DND-41 (cell line): ENCODE data around the gene FAM111B.
"Not testable (repeated sequence)": the region's sequence is repeated elsewhere in the genome, so short reads cannot be mapped to it uniquely, and the experiment has no call there.

Source experiments
- ATAC-seq: fragments of 200-7000 bp; cut with Tn5 transposase; 3 replicates; pipeline ENCODE4 v1.9.1; 2021; ENCODE audit warnings: low read depth; ENCODE audit not compliant: insufficient read depth
- DNase-seq: peaks from one replicate; pipeline ENCODE4 v3.0.0-alpha.2; 2020
- H2AFZ ChIP-seq: 2 replicates; pipeline ENCODE4 v1.6.0; 2012; ENCODE audit warnings: low read depth, low read length
- H3K27ac ChIP-seq: 2 replicates; pipeline ENCODE4 v1.5.1; 2012; ENCODE audit warnings: low read length, inconsistent platforms
- H3K27me3 ChIP-seq: fragments of 200-600 bp; sonication (generic); 2 replicates; pipeline ENCODE4 v1.6.0; 2012; ENCODE audit warnings: low read length, mild to moderate bottlenecking, inconsistent platforms; ENCODE audit not compliant: insufficient read depth, poor library complexity
- H3K36me3 ChIP-seq: 2 replicates; pipeline ENCODE4 v1.5.1; 2012; ENCODE audit warnings: low read length, inconsistent platforms; ENCODE audit not compliant: insufficient read depth
- H3K4me1 ChIP-seq: 2 replicates; pipeline ENCODE4 v1.5.1; 2012; ENCODE audit warnings: mild to moderate bottlenecking, low read length; ENCODE audit not compliant: insufficient read depth
- H3K4me2 ChIP-seq: 2 replicates; pipeline ENCODE4 v1.6.0; 2012; ENCODE audit warnings: mild to moderate bottlenecking, moderate library complexity, low read length, inconsistent platforms; ENCODE audit not compliant: insufficient read depth
- H3K4me3 ChIP-seq, 2 experiments: fragments of 200-600 bp in 1 of 2; shearing (Covaris generic) in 1 of 2; 2 replicates each; pipeline ENCODE4 v1.5.1; 2012 to 2016; ENCODE audit warnings: inconsistent platforms in 2 of 2, low read length in 2 of 2, mild to moderate bottlenecking in 2 of 2, low read depth in 1 of 2, moderate library complexity in 1 of 2
- H3K79me2 ChIP-seq: 2 replicates; pipeline ENCODE4 v1.6.0; 2012; ENCODE audit warnings: low read length, inconsistent platforms; ENCODE audit not compliant: insufficient read depth
- H3K9ac ChIP-seq: 2 replicates; pipeline ENCODE4 v1.6.0; 2012; ENCODE audit warnings: low read depth, mild to moderate bottlenecking, inconsistent platforms, low read length, moderate library complexity
- H3K9me3 ChIP-seq: 2 replicates; pipeline ENCODE4 v1.5.1; 2012; ENCODE audit warnings: low read length, moderate library complexity, mild to moderate bottlenecking, inconsistent platforms; ENCODE audit not compliant: insufficient read depth, severe bottlenecking
- H4K20me1 ChIP-seq: 2 replicates; pipeline ENCODE4 v1.6.0; 2012; ENCODE audit warnings: low read length; ENCODE audit not compliant: insufficient read depth
- CTCF ChIP-seq: IDR thresholded peaks from 2 replicates; pipeline ENCODE4 v1.5.1; 2012; ENCODE audit warnings: borderline replicate concordance, low read length, moderate library complexity, mild to moderate bottlenecking; ENCODE audit not compliant: poor library complexity, severe bottlenecking; ENCODE audit errors: extremely low read depth
- EZH2 ChIP-seq: IDR thresholded peaks from 3 replicates; pipeline ENCODE4 v1.6.1; 2012; ENCODE audit warnings: borderline replicate concordance, low read depth, mild to moderate bottlenecking, moderate library complexity, low read length, inconsistent platforms; ENCODE audit not compliant: severe bottlenecking

The FAM111B gene

GRCh38 chr11:59102259-59102765, 4.7 kb upstream of the FAM111B start:
- no peaks in the 10 kb centered on the region for H3K27me3 ChIP-seq
- peaks cover 3% of the 10 kb centered on the region for H3K79me2 ChIP-seq
- H3K36me3 ChIP-seq = no peaks in the 10 kb centered on the region
- no peaks in the 10 kb centered on the region for H4K20me1 ChIP-seq
- TF ChIP-seq CTCF (no peak), EZH2 (no peak)
- no peak overlapping the region for H2AFZ ChIP-seq
- H3K4me2 ChIP-seq = no peak overlapping the region
- DNase-seq (no peak), ATAC-seq (no peak)
- no peaks in the 10 kb centered on the region for H3K9me3 ChIP-seq
- H3K4me3 ChIP-seq = no peak overlapping the region
- peaks cover 10% of the 10 kb centered on the region for H3K4me1 ChIP-seq
- no peak overlapping the region for H3K9ac ChIP-seq
- no peak overlapping the region for H3K27ac ChIP-seq

- Histone ChIP-seq H3K9ac (peak overlapping the region; percentile 82), H3K4me2 (peak overlapping the region; percentile 75), H3K79me2 (peaks cover 54% of the 10 kb centered on the region), H3K27ac (peak overlapping the region; percentile 86), H3K36me3 (peaks cover 46% of the 10 kb centered on the region), H3K4me1 (peaks cover 60% of the 10 kb centered on the region), H2AFZ (peak overlapping the region; percentile 85), H3K4me3 (peak overlapping the region; percentile 51 to 70)
- not testable (repeated sequence) for H3K9me3 ChIP-seq, H4K20me1 ChIP-seq, H3K27me3 ChIP-seq
- ATAC-seq = peak; percentile 2; the same call in 1 of the 3 replicates
- peak; percentile 42 for DNase-seq
Observed at GRCh38 chr11:59107721-59108120, 684 bp downstream of the FAM111B start.

GRCh38 chr11:59112494-59112893, 5.5 kb downstream of the FAM111B start:
- no peak for DNase-seq
- Histone ChIP-seq H3K9ac (no peak overlapping the region), H2AFZ (no peak overlapping the region), H3K27me3 (no peaks in the 10 kb centered on the region), H3K36me3 (peaks cover 94% of the 10 kb centered on the region), H3K79me2 (peaks cover 79% of the 10 kb centered on the region), H3K27ac (no peak overlapping the region), H4K20me1 (no peaks in the 10 kb centered on the region), H3K4me3 (no peak overlapping the region), H3K4me1 (peaks cover 48% of the 10 kb centered on the region), H3K4me2 (peak overlapping the region; percentile 10; the same call in 1 of the 2 replicates), H3K9me3 (peaks cover 42% of the 10 kb centered on the region)
- no peak for ATAC-seq
- TF ChIP-seq CTCF = no peak

GRCh38 chr11:59114344-59114743, 7.3 kb downstream of the FAM111B start:
- Histone ChIP-seq H3K4me2 (no peak overlapping the region), H3K79me2 (peaks cover 71% of the 10 kb centered on the region), H3K36me3 (peaks cover 96% of the 10 kb centered on the region), H3K27ac (no peak overlapping the region), H3K9me3 (peaks cover 59% of the 10 kb centered on the region), H3K27me3 (no peaks in the 10 kb centered on the region), H3K9ac (no peak overlapping the region), H2AFZ (no peak overlapping the region), H3K4me1 (peaks cover 29% of the 10 kb centered on the region), H3K4me3 (no peak overlapping the region), H4K20me1 (no peaks in the 10 kb centered on the region)
- no peak for TF ChIP-seq CTCF
- TF ChIP-seq EZH2 = no peak
- no peak for DNase-seq
- no peak for ATAC-seq
